Testis (tissue), 3 donors: ENCODE measurements around the gene EIF4G3. TPM values are rescaled to one million over a fixed set of nuclear protein-coding genes. Genes with fewer than 3 reads are reported as not detected.

Experiments used
- DNase-seq: peaks from one replicate; pipeline ENCODE4 v3.0.0-alpha.2; 2019
- H3K27ac ChIP-seq, 2 donors: fragments of 200-600 bp; sonication (generic); one replicate each; pipeline ENCODE4 v1.5.1; 2019
- H3K27me3 ChIP-seq: fragments of 200-600 bp; sonication (generic); one replicate; pipeline ENCODE4 v1.5.1; 2019
- H3K36me3 ChIP-seq: fragments of 200-600 bp; sonication (generic); one replicate; pipeline ENCODE4 v1.5.1; 2017; ENCODE audit warnings: low read depth; ENCODE audit errors: missing control alignments
- H3K4me1 ChIP-seq: fragments of 200-600 bp; sonication (generic); one replicate; pipeline ENCODE4 v1.5.1; 2019
- H3K4me3 ChIP-seq, 2 donors: fragments of 200-600 bp; sonication (generic); one replicate each; pipeline ENCODE4 v1.5.1; 2017 to 2019
- H3K9me3 ChIP-seq: fragments of 200-600 bp; sonication (generic); one replicate; pipeline ENCODE4 v1.5.1; 2017
- CTCF ChIP-seq, 3 experiments: fragments of 450-650 bp in 2 of 3; fragments of 200-600 bp in 1 of 3; sonication (generic) in 1 of 3; IDR thresholded peaks; one replicate each; pipeline ENCODE4 v1.5.1; 2016 to 2019; ENCODE audit warnings: antibody characterized with exemption in 3 of 3, mild to moderate bottlenecking in 2 of 3, moderate library complexity in 1 of 3
- POLR2A ChIP-seq: fragments of 450-650 bp; IDR thresholded peaks from one replicate; pipeline ENCODE4 v1.6.1; 2017; ENCODE audit warnings: antibody characterized with exemption, mild to moderate bottlenecking, moderate library complexity
- WGBS, 2 donors: methylation state at CpG; one replicate each; pipeline ENCODE4 v1.1.5; 2018; 5-methylcytosine and 5-hydroxymethylcytosine counted together
- intact Hi-C: fragments of 100-400 bp; cut with DNase I; formaldehyde crosslinking; loops from one replicate; pipeline ENCODE4 v1.15.1; 2023; ENCODE audit warnings: low total_unique reads
- polyA plus RNA-seq: library from polyadenylated mRNA; stranded (reverse); fragments of 350-450 nt; fragmentation: Illumina TruSeq; extraction: RNeasy Lipid Tissue Mini Kit (QIAGEN cat#74804); gene quantifications from one replicate; pipeline ENCODE4 v1.2.3, GENCODE V29; 2014; ENCODE audit warnings: low read depth, low replicate concordance; ENCODE audit not compliant: insufficient read depth
- total RNA-seq, 2 donors: library from RNA; depleted of rRNA; stranded (reverse); fragments of >200 nt; gene quantifications; one replicate each; pipeline ENCODE4 v1.2.3, GENCODE V29; 2016

The EIF4G3 gene
- total and polyA plus RNA-seq, 3 donors from 2014 or later: 146 to 198 (median 165) TPM

GRCh38 chr1:20983297-20983889 lies 193.3 kb downstream of the EIF4G3 start:
- H3K9me3 ChIP-seq: no peaks in the 10 kb centered on the region
- no peaks in the 10 kb centered on the region for H3K27me3 ChIP-seq
- H3K4me3 ChIP-seq: no peak overlapping the region
- H3K4me1 ChIP-seq: no peaks in the 10 kb centered on the region
- TF ChIP-seq CTCF (IDR thresholded peaks at IDR 0.05) (no peak), POLR2A (no peak)
- 84 to 89% methylated on average over 3 of the region's 3 CpGs for WGBS, 2 donors
- no peak overlapping the region for H3K27ac ChIP-seq
- intact Hi-C loops: no loop called here
- no peaks in the 10 kb centered on the region for H3K36me3 ChIP-seq
- no peak for DNase-seq

GRCh38 chr1:20982316-20982715 lies 194.4 kb downstream of the EIF4G3 start:
- H3K36me3 ChIP-seq: no peaks in the 10 kb centered on the region
- H3K27ac ChIP-seq: no peak overlapping the region
- TF ChIP-seq POLR2A (no peak), CTCF (IDR thresholded peaks at IDR 0.05) (no peak)
- no peak for DNase-seq
- no peaks in the 10 kb centered on the region for H3K4me1 ChIP-seq
- H3K4me3 ChIP-seq: no peak overlapping the region
- H3K9me3 ChIP-seq: no peaks in the 10 kb centered on the region
- H3K27me3 ChIP-seq: no peaks in the 10 kb centered on the region
- intact Hi-C loops: no loop called here

GRCh38 chr1:20981915-20982314 lies 194.8 kb downstream of the EIF4G3 start:
- Histone ChIP-seq H3K27ac (no peak overlapping the region), H3K4me3 (no peak overlapping the region), H3K9me3 (no peaks in the 10 kb centered on the region), H3K36me3 (no peaks in the 10 kb centered on the region), H3K4me1 (no peaks in the 10 kb centered on the region), H3K27me3 (no peaks in the 10 kb centered on the region)
- DNase-seq: no peak
- TF ChIP-seq CTCF (IDR thresholded peaks at IDR 0.05) (no peak), POLR2A (no peak)
- intact Hi-C loops: no loop called here

GRCh38 chr1:20980051-20980450 lies 196.6 kb downstream of the EIF4G3 start:
- Histone ChIP-seq H3K36me3 (no peaks in the 10 kb centered on the region), H3K4me1 (no peaks in the 10 kb centered on the region), H3K27me3 (no peaks in the 10 kb centered on the region), H3K9me3 (no peaks in the 10 kb centered on the region), H3K4me3 (no peak overlapping the region), H3K27ac (no peak overlapping the region)
- intact Hi-C loops: no loop called here
- DNase-seq: no peak
- WGBS, 2 donors: 96 to 97% methylated on average over 2 of the region's 2 CpGs
- TF ChIP-seq POLR2A (no peak), CTCF (IDR thresholded peaks at IDR 0.05) (no peak)

GRCh38 chr1:20978413-20978812 lies 198.3 kb downstream of the EIF4G3 start:
- no peaks in the 10 kb centered on the region for H3K36me3 ChIP-seq
- no peak overlapping the region for H3K27ac ChIP-seq
- TF ChIP-seq POLR2A: no peak
- no peak for TF ChIP-seq CTCF (IDR thresholded peaks at IDR 0.05)
- H3K4me1 ChIP-seq: no peaks in the 10 kb centered on the region
- H3K4me3 ChIP-seq: no peak overlapping the region
- no peaks in the 10 kb centered on the region for H3K9me3 ChIP-seq
- H3K27me3 ChIP-seq: no peaks in the 10 kb centered on the region
- intact Hi-C loops: no loop called here
- WGBS, 2 donors: 93 to 98% methylated on average over 2 of the region's 2 CpGs
- no peak for DNase-seq
